ENCODE results near the gene STXBP6.

STXBP6 gene

DNA sequence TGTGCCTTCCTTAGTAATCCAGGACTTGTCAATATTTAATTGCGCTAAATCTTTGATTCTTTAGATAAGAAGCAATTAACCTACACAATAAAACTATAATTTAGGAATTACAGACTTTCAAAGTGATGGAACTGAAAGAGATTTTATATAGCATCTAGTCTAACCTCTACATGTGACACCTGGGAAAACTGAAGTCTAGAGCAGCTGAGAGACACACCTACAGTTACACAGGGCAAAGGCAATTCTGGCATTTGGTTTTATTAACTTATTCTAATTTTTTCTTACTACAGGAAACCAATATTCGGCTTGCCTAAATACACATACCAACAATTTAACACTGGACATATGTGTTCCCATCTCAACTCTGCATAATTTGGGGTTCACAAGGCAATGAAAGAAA is 196.5 kb downstream of the STXBP6 start:
- DNase-seq (ENCODE audit: low read depth in 1 of 2, low spot score in 1 of 2): no peak
- no peak overlapping the region for H3K27ac ChIP-seq (replicated peaks)
- H3K27me3 ChIP-seq (ENCODE audit: insufficient read depth, poor library complexity, severe bottlenecking): no peaks in the 10 kb centered on the region
- TF ChIP-seq GABPA (IDR thresholded peaks at IDR 0.05; ENCODE audit: low read depth): no peak
- TF ChIP-seq, protein P1, sequence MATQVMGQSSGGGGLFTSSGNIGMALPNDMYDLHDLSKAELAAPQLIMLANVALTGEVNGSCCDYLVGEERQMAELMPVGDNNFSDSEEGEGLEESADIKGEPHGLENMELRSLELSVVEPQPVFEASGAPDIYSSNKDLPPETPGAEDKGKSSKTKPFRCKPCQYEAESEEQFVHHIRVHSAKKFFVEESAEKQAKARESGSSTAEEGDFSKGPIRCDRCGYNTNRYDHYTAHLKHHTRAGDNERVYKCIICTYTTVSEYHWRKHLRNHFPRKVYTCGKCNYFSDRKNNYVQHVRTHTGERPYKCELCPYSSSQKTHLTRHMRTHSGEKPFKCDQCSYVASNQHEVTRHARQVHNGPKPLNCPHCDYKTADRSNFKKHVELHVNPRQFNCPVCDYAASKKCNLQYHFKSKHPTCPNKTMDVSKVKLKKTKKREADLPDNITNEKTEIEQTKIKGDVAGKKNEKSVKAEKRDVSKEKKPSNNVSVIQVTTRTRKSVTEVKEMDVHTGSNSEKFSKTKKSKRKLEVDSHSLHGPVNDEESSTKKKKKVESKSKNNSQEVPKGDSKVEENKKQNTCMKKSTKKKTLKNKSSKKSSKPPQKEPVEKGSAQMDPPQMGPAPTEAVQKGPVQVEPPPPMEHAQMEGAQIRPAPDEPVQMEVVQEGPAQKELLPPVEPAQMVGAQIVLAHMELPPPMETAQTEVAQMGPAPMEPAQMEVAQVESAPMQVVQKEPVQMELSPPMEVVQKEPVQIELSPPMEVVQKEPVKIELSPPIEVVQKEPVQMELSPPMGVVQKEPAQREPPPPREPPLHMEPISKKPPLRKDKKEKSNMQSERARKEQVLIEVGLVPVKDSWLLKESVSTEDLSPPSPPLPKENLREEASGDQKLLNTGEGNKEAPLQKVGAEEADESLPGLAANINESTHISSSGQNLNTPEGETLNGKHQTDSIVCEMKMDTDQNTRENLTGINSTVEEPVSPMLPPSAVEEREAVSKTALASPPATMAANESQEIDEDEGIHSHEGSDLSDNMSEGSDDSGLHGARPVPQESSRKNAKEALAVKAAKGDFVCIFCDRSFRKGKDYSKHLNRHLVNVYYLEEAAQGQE (IDR thresholded peaks at IDR 0.05; ENCODE audit: insufficient replicate concordance, low read depth): no peak
- no peak overlapping the region for H3K4me3 ChIP-seq (replicated peaks; ENCODE audit: insufficient read depth, low read length)

DNA sequence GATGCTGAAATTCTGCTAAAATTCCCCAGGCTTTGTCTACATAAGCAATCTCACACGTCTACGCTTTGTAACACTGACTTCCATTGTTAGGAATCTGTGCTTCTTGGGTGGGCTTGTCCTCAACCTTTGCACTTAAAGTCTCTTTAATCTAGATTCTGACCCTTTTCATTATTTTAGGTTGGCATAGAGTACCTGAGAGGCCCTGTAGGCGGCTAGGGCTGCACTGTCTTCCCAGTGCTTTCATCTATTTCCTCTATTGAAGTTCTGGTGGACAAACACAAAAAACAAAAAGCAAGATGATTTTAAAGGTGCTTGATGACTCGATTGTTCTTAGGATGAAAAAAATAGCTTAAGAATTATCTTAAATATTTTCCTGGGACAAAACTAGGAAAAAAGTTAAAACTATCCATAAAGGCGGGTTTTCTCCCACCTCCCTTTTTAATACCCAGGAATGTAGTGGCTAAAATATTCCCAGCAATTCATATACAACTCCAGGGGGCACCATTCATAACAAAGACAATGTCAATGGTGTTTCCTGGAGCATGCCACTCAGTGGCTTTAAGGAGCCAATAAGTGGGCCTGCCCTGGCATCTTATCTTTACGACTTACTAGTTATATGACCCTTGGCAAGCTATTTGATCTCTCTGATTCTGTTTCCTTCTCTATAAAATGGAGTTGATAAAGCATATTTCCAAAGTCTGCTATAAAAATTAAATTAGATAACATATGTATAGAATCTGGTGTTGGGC is 197.5 kb downstream of the STXBP6 start:
- Histone ChIP-seq H3K4me3 (replicated peaks; ENCODE audit: insufficient read depth, low read length) (no peak overlapping the region), H3K27ac (replicated peaks) (no peak overlapping the region), H3K27me3 (ENCODE audit: insufficient read depth, poor library complexity, severe bottlenecking) (no peaks in the 10 kb centered on the region)
- TF ChIP-seq, protein P2, sequence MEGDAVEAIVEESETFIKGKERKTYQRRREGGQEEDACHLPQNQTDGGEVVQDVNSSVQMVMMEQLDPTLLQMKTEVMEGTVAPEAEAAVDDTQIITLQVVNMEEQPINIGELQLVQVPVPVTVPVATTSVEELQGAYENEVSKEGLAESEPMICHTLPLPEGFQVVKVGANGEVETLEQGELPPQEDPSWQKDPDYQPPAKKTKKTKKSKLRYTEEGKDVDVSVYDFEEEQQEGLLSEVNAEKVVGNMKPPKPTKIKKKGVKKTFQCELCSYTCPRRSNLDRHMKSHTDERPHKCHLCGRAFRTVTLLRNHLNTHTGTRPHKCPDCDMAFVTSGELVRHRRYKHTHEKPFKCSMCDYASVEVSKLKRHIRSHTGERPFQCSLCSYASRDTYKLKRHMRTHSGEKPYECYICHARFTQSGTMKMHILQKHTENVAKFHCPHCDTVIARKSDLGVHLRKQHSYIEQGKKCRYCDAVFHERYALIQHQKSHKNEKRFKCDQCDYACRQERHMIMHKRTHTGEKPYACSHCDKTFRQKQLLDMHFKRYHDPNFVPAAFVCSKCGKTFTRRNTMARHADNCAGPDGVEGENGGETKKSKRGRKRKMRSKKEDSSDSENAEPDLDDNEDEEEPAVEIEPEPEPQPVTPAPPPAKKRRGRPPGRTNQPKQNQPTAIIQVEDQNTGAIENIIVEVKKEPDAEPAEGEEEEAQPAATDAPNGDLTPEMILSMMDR (IDR thresholded peaks at IDR 0.05; ENCODE audit: insufficient read depth, low read length): no peak
- TF ChIP-seq, protein P1 (IDR thresholded peaks at IDR 0.05; ENCODE audit: insufficient replicate concordance, low read depth): no peak
- no peak for TF ChIP-seq POLR2AphosphoS5 (IDR thresholded peaks at IDR 0.05; ENCODE audit: low read depth)
- no peak for TF ChIP-seq SPI1 (IDR thresholded peaks at IDR 0.05; ENCODE audit: borderline replicate concordance, low read depth)
- TF ChIP-seq GABPA (IDR thresholded peaks at IDR 0.05; ENCODE audit: low read depth): no peak
- DNase-seq (ENCODE audit: low read depth in 1 of 2, low spot score in 1 of 2): no peak

DNA sequence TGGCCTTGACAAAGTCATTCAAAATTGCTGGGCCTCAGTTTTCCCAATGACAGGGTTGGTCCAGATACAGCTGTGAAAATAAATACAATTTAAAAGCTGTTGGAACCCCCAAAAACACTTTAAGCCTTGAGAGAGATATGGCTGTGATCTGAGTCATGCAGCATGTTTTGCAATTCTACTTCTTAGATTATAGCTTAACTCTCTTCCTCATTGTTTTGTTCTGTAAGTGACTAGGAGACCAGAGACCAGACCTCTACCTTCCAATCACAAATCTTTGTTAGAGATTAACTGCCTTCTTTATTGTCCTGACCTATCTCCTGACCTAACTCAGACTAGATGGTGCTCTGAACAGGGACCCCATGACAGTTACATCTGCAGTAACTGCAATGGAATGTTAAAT is 198.1 kb downstream of the STXBP6 start:
- Histone ChIP-seq H3K27me3 (ENCODE audit: insufficient read depth, poor library complexity, severe bottlenecking) (no peaks in the 10 kb centered on the region), H3K4me3 (replicated peaks; ENCODE audit: insufficient read depth, low read length) (no peak overlapping the region), H3K27ac (replicated peaks) (no peak overlapping the region)
- DNase-seq (ENCODE audit: low read depth in 1 of 2, low spot score in 1 of 2): no peak
- TF ChIP-seq SPI1 (IDR thresholded peaks at IDR 0.05; ENCODE audit: borderline replicate concordance, low read depth) (no peak), POLR2AphosphoS5 (IDR thresholded peaks at IDR 0.05; ENCODE audit: low read depth) (no peak), GABPA (IDR thresholded peaks at IDR 0.05; ENCODE audit: low read depth) (no peak)
- TF ChIP-seq, protein P2 (IDR thresholded peaks at IDR 0.05; ENCODE audit: insufficient read depth, low read length): no peak
- TF ChIP-seq, protein P1 (IDR thresholded peaks at IDR 0.05; ENCODE audit: insufficient replicate concordance, low read depth): no peak
